Upper lobe of left lung (tissue), 4 donors: ENCODE results near the gene SLX4IP.

ENCODE experiments used
- CTCF ChIP-seq, 6 experiments: fragments of 450-650 bp in 4 of 6; fragments of 200-600 bp in 2 of 6; sonication (generic) in 2 of 6; IDR thresholded peaks; one replicate each; pipeline ENCODE4 v1.5.1; 2016 to 2019; ENCODE audit warnings: antibody characterized with exemption in 6 of 6
- POLR2A ChIP-seq, 4 donors: fragments of 450-650 bp; IDR thresholded peaks; one replicate each; pipeline ENCODE4 v1.5.1; 2016 to 2017; ENCODE audit warnings: antibody characterized with exemption in 4 of 4, mild to moderate bottlenecking in 2 of 4

- TF ChIP-seq POLR2A (IDR thresholded peaks at IDR 0.05) = no peak
- no peak for TF ChIP-seq CTCF (IDR thresholded peaks at IDR 0.05)
Measured at GRCh38 chr20:10642856-10643559, 207.9 kb downstream of the SLX4IP start.
